Endothelial cell of umbilical vein (primary cell): Measurements from ENCODE around the gene RETREG2. TPM values are rescaled to one million over a fixed set of nuclear protein-coding genes. Genes with fewer than 3 reads are reported as not detected.
A peak's percentile ranks its signal among the peaks of the same experiment; 100 is the strongest.

ENCODE experiments used
- BruUV-seq: library from RNA; stranded (reverse); fragments of 400-500 nt; replicated peaks from 2 replicates; lab custom pipeline; 2021; lab: Mats Ljungman, UMichigan
- CTCF ChIA-PET: fragments of 300-600, 350-600 bp; sonication (Branson Sonifier 250); formaldehyde crosslinking; loops from one replicate; lab custom pipeline; 2021; ENCODE audit warnings: antibody characterized with exemption, inconsistent platforms; lab: Charles Lee
- POLR2A ChIA-PET: fragments of 300-600, 350-600 bp; sonication (Branson Sonifier 250); formaldehyde crosslinking; loops from one replicate; lab custom pipeline; 2021; ENCODE audit warnings: antibody characterized with exemption, inconsistent platforms; lab: Charles Lee
- DNase-seq: peaks from one replicate; pipeline ENCODE4 v3.0.0-alpha.2; 2011; ENCODE audit warnings: low read depth, low spot score
- FAIRE-seq: peaks from 2 replicates; lab custom pipeline; 2011; peaks lifted over from hg19 to GRCh38; lab: Jason Lieb, UNC
- H2AFZ ChIP-seq: 2 replicates; pipeline ENCODE4 v1.6.0; 2012; ENCODE audit warnings: low read depth, low read length, control low read depth, inconsistent platforms
- H3K27ac ChIP-seq: 2 replicates; pipeline ENCODE4 v1.5.1; 2011; ENCODE audit warnings: low read depth, mild to moderate bottlenecking, control low read depth, low read length, moderate library complexity; ENCODE audit not compliant: insufficient read depth
- H3K27me3 ChIP-seq, 2 experiments: 2 replicates each; pipeline versions ENCODE4 v1.6.0 to v1.6.1; 2011; ENCODE audit warnings: low read length in 2 of 2, mixed read lengths in 1 of 2; ENCODE audit not compliant: control insufficient read depth in 2 of 2, insufficient read depth in 2 of 2
- H3K36me3 ChIP-seq, 2 experiments: 2 replicates in 1 of 2; 3 replicates in 1 of 2; pipeline ENCODE4 v1.5.1; 2011; ENCODE audit warnings: low read length in 2 of 2, mild to moderate bottlenecking in 1 of 2, moderate library complexity in 1 of 2; ENCODE audit not compliant: control insufficient read depth in 2 of 2, insufficient read depth in 2 of 2; ENCODE audit errors: extremely low read depth in 1 of 2
- H3K4me1 ChIP-seq: 3 replicates; pipeline ENCODE4 v1.5.1; 2011; ENCODE audit warnings: mild to moderate bottlenecking, low read length; ENCODE audit not compliant: control insufficient read depth, insufficient read depth; ENCODE audit errors: extremely low read depth
- H3K4me2 ChIP-seq: 2 replicates; pipeline ENCODE4 v1.6.1; 2011; ENCODE audit warnings: low read length, control low read depth, mixed read lengths; ENCODE audit not compliant: insufficient read depth
- H3K4me3 ChIP-seq, 3 experiments: fragments of 200-600 bp in 1 of 3; sonication (generic), shearing (Covaris generic) in 1 of 3; replicated peaks in 1 of 3; 2 replicates each; pipeline ENCODE4 v1.5.1; 2011 to 2016; ENCODE audit warnings: control low read depth in 3 of 3, low read length in 3 of 3, mild to moderate bottlenecking in 2 of 3, inconsistent platforms in 1 of 3, low read depth in 1 of 3, moderate library complexity in 1 of 3; ENCODE audit not compliant: insufficient read depth in 1 of 3
- H3K79me2 ChIP-seq: 2 replicates; pipeline ENCODE4 v1.6.0; 2012; ENCODE audit warnings: low read length, inconsistent platforms; ENCODE audit not compliant: control insufficient read depth, insufficient read depth
- H3K9ac ChIP-seq: replicated peaks from 2 replicates; pipeline ENCODE3; 2011; ENCODE audit warnings: low read length, control low read depth; ENCODE audit not compliant: insufficient read depth; ENCODE audit errors: extremely low read depth
- H3K9me1 ChIP-seq: replicated peaks from 3 replicates; pipeline ENCODE4 v1.6.0; 2011; ENCODE audit warnings: mild to moderate bottlenecking, low read length; ENCODE audit not compliant: control insufficient read depth, insufficient read depth; ENCODE audit errors: extremely low read depth
- H3K9me3 ChIP-seq: replicated peaks from 2 replicates; pipeline ENCODE4 v1.5.1; 2012; ENCODE audit warnings: low read length, inconsistent platforms; ENCODE audit not compliant: control insufficient read depth, insufficient read depth
- H4K20me1 ChIP-seq: replicated peaks from 2 replicates; pipeline ENCODE3; 2011; ENCODE audit warnings: mild to moderate bottlenecking, low read length; ENCODE audit not compliant: control insufficient read depth, insufficient read depth; ENCODE audit errors: extremely low read depth
- CTCF ChIP-seq, 2 donors: IDR thresholded peaks; 1 replicate in 1 of 2; 2 replicates in 1 of 2; pipeline ENCODE4 v1.5.1; 2011; ENCODE audit warnings: low read length in 2 of 2, mild to moderate bottlenecking in 2 of 2, moderate library complexity in 2 of 2, control low read depth in 1 of 2, inconsistent platforms in 1 of 2, low read depth in 1 of 2; ENCODE audit not compliant: insufficient read depth in 1 of 2; ENCODE audit errors: extremely low read depth in 1 of 2
- EZH2 ChIP-seq: IDR thresholded peaks from 2 replicates; pipeline ENCODE4 v1.6.1; 2012; ENCODE audit warnings: borderline replicate concordance, low read depth, mild to moderate bottlenecking, moderate library complexity, low read length, inconsistent platforms; ENCODE audit not compliant: severe bottlenecking
- POLR2A ChIP-seq: IDR thresholded peaks from 2 replicates; pipeline ENCODE4 v1.6.1; 2012; ENCODE audit warnings: low read depth, mild to moderate bottlenecking, control low read depth, low read length
- POLR2AphosphoS5 ChIP-seq: IDR thresholded peaks from 2 replicates; pipeline ENCODE4 v1.6.1; 2012; ENCODE audit warnings: low read depth, mild to moderate bottlenecking, control low read depth, low read length, moderate library complexity; ENCODE audit not compliant: insufficient read depth
- dilution Hi-C: fragments of 300-500 bp; cut with MboI; formaldehyde crosslinking; loops from one replicate; pipeline ENCODE4 v1.15.0; 2019; ENCODE audit warnings: low sequenced_read_pairs; ENCODE audit not compliant: extremely low pct_ligation_motif_present
- intact Hi-C: fragments of 100-400 bp; cut with micrococcal nuclease; formaldehyde crosslinking; loops from one replicate; pipeline ENCODE4 v1.10.0; 2022
- polyA plus RNA-seq, 4 experiments: library from polyadenylated mRNA; depleted of rRNA in 3 of 4; stranded (reverse) in 3 of 4; unstranded in 1 of 4; fragments of >200 nt; gene quantifications; 2 replicates each; pipeline versions ENCODE4 v1.2.1 to v1.2.3, GENCODE V29; 2011 to 2012; ENCODE audit warnings: missing spikeins in 1 of 4
- total RNA-seq: library from RNA; stranded (reverse); gene quantifications from 2 replicates; pipeline ENCODE4 v1.2.3, GENCODE V29; 2021

Gene RETREG2
- total and polyA plus RNA-seq, 2 donors (not counting 3 experiments of a cell fraction or from before 2014, with no cell fraction given) = 59.5 to 76.1 TPM

- H3K9ac ChIP-seq = peak within 1 kb of the TSS; percentile 37
- CTCF ChIA-PET = interaction anchor here (0.8 to 12.9 kb wide), 9 partner anchors 11 to 313 kb away, joined by 3 to 418 read pairs (median 7); partner anchors contain the start of gene CNPPD1
- peak; percentile 98 for FAIRE-seq
Measured at GRCh38 chr2:219160186-219161017, 17.7 kb upstream of the RETREG2 start, which contains the start of gene NHEJ1. TSS of gene NHEJ1 (minus strand) at chr2:219160815. CDS start at chr2:219158362, 2,453 bp downstream.

More at GRCh38 chr2:219160186-219161017, 17.7 kb upstream of the RETREG2 start, which contains the start of gene NHEJ1:
- H4K20me1 ChIP-seq = no peaks in the 10 kb centered on the region
- H3K9me1 ChIP-seq = no peaks in the 10 kb centered on the region
- BruUV-seq = TSS peak; percentile 47
- peak; percentile 96 for DNase-seq
- H3K9me3 ChIP-seq = no peaks in the 10 kb centered on the region
- peak within 1 kb of the TSS; percentile 80 for H2AFZ ChIP-seq
- H3K4me1 ChIP-seq = peaks cover 10% of the 10 kb centered on the region
- peaks cover 2 to 3% of the 10 kb centered on the region in 2 experiments for H3K36me3 ChIP-seq
- TF ChIP-seq CTCF (IDR thresholded peaks at IDR 0.05; ENCODE audit: extremely low read depth in 1 of 2, insufficient read depth in 1 of 2, low read depth in 1 of 2, low read length in 2 of 2) = peak; percentile 96 to 99
- no peak for TF ChIP-seq EZH2
- peak; percentile 88 for TF ChIP-seq POLR2AphosphoS5
- peak; percentile 76 for TF ChIP-seq POLR2A
- dilution Hi-C loops (no loop called here), intact Hi-C loops (loop anchor here (1.0 to 2.0 kb wide), 11 partner anchors 11 to 192 kb away; partner anchors contain the start of genes ABCB6, ANKZF1, ATG9A and DNAJB2)
- no peaks in the 10 kb centered on the region for H3K79me2 ChIP-seq
- H3K27ac ChIP-seq = no peak within 1 kb of the TSS
- H3K27me3 ChIP-seq = no peaks in the 10 kb centered on the region
- H3K4me3 ChIP-seq = peak within 1 kb of the TSS; percentile 24 to 89 (median 41)
- POLR2A ChIA-PET = no interaction called here
- H3K4me2 ChIP-seq = peak within 1 kb of the TSS; percentile 87
